ENCODE results near the gene XPNPEP1.

GRCh38 chr10:109821672-109822071 is 101.6 kb downstream of the XPNPEP1 start:
- TF ChIP-seq CTCF (IDR thresholded peaks at IDR 0.05; ENCODE audit: low read depth, low read length, poor library complexity, severe bottlenecking) (no peak), EZH2phosphoT487 (IDR thresholded peaks at IDR 0.05; ENCODE audit: borderline replicate concordance, low read length) (no peak)

Data from DOHH2 (cell line).